ENCODE results near the gene TJP1.
"Not testable (repeated sequence)": the region's sequence is repeated elsewhere in the genome, so short reads cannot be mapped to it uniquely, and the experiment has no call there.

TJP1 gene

DNA sequence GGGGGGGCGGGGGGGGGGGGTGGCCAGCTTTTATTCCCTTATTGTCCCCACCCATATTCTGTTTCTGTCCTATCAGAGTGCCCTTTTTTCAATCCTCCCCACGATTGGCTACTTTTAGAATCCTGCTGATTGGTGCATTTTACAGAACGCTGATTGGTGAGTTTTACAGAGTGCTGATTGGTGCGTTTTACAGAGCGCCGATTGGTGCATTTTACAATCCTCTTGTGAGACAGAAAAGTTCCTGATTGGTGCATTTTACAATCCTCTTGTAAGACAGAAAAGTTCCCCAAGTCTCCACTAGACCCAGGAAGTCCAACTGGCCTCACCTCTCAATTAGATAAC is 164.8 kb downstream of the TJP1 start:
- not testable (repeated sequence) for DNase-seq (ENCODE audit: low spot score)

DNA sequence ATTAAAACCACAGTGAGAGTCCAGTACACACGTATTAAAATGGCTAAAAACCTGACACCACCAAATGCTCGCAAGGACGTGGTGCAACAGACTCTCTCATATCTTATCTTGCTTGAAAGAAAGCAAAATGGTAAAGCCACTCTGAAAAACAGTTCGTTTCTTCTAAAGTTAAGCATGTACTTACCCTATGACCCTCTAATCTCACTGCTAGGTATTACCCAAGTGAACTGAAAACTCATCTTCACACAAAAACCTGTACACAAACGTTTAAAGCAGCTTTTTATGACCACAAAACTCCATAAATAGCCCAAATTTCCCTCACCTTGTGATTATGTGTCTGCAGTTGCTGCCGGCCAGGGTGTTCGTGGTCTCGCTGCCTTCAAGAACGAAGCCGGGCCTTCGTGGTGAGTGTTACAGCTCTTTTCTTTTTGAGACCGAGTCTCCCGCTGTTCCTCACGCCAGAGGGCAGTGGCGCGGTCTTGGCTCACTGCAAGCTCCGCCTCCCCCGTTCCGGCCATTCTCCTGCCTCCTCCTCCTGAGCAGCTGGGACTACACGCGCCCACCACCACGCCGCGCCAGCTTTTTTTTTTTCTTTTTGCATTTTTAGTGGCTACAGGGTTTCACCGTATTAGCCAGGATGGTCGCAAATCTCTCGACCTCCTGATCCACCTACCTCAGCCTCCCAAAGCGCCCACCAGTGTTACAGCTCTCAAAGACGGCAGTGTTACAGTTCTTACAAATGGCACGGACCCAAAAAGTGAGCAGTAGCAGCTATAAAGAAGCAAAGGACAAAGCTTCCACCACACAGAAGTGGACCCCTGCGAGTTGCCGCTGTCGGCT is 165.4 kb downstream of the TJP1 start:
- DNase-seq (ENCODE audit: low spot score), result no peak

DNA sequence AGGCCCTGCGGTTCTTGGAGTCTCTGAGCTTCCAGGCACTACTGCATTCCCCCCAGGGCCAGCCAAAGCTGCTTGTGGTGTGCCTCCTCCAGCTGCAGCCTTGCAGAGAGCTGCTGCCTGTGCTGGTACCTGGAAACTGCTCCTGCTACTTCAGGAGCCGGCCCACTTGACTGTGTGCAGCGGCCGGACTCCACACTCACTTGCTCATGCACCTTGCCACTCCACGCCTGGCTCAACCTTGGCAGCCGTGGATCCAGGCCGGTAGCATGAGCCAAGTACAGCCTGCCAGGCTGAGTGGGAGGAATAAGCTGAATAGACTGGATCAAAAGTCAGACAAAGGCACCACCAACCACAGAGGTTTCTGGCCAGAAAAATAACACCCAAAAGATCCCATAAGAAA is 169.7 kb downstream of the TJP1 start:
- DNase-seq (ENCODE audit: low spot score), result no peak

DNA sequence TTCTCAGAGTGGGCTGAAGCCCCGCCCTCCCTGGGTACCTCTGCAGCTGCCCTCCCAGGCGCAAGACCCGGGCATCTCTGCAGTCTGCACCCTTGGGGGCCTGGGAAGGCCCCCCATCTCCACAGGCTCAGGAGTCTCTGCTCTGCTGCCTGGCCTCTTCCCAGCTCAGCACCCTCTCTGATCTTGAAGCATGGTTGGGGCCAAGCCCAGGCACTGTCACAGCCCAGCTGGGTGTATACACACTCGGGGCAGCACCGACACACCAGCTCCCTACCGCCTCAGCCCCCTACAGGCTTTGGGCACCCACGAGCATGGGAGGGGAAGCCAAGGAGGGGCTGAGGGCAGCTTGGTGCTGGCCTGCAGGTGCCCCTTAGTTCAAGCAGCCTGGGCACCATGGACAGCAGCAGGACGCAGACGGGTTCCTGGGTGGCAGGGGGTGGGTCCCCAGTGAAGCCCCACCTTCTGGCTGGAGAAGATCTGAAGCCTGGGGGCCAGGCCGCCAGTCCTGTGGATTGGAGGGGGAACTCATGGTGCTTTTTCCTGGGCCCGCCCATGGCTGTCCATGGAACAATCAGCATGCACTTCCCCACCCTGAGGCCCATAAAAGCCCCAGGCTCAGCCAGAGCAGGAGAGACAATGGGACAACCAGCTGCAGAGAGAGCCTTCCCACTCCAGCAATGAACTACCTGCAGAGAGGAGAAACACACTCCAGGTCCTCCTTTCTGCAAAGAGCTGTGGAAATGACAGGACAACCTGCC is 170.6 kb downstream of the TJP1 start:
- no peak for DNase-seq (ENCODE audit: low spot score)
